AG09319 (cell line): ENCODE data around the gene TBC1D8.
A peak's percentile ranks its signal among the peaks of the same experiment; 100 is the strongest.

ENCODE experiments used
- DNase-seq: peaks from one replicate; pipeline ENCODE4 v3.0.0-alpha.2; 2010; ENCODE audit warnings: low read depth; ENCODE audit errors: extremely low read depth
- TF ChIP-seq, protein P1 (sequence below): IDR thresholded peaks from 2 replicates; pipeline ENCODE4 v1.5.1; 2011; ENCODE audit warnings: low read depth, mild to moderate bottlenecking, inconsistent platforms, low read length, moderate library complexity

The TBC1D8 gene

DNA sequence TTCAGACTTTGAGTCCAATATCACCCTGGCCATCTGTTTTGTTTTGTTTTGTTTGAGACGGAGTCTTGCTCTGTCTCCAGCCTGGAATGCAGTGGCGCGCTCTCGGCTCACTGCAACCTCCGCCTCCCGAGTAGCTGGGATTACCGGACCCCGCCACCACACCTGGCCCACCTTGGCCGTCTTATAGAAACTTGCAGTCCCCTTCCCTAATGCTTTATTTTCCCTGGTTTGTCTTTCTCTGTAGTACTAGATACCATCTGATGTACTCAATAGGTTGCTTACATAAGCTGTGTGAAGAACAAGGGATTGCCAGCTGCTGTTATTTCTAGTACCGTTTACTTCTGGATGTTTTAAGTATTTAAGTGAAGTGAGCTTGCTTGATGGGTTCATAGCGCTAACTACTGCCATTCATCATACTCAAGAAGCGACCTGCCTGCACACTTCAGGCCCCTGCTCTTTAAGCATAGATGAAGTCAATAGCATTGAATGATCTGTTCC, 147.9 kb downstream of the TBC1D8 start:
- TF ChIP-seq, protein P1, sequence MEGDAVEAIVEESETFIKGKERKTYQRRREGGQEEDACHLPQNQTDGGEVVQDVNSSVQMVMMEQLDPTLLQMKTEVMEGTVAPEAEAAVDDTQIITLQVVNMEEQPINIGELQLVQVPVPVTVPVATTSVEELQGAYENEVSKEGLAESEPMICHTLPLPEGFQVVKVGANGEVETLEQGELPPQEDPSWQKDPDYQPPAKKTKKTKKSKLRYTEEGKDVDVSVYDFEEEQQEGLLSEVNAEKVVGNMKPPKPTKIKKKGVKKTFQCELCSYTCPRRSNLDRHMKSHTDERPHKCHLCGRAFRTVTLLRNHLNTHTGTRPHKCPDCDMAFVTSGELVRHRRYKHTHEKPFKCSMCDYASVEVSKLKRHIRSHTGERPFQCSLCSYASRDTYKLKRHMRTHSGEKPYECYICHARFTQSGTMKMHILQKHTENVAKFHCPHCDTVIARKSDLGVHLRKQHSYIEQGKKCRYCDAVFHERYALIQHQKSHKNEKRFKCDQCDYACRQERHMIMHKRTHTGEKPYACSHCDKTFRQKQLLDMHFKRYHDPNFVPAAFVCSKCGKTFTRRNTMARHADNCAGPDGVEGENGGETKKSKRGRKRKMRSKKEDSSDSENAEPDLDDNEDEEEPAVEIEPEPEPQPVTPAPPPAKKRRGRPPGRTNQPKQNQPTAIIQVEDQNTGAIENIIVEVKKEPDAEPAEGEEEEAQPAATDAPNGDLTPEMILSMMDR = no peak
- DNase-seq = no peak

DNA sequence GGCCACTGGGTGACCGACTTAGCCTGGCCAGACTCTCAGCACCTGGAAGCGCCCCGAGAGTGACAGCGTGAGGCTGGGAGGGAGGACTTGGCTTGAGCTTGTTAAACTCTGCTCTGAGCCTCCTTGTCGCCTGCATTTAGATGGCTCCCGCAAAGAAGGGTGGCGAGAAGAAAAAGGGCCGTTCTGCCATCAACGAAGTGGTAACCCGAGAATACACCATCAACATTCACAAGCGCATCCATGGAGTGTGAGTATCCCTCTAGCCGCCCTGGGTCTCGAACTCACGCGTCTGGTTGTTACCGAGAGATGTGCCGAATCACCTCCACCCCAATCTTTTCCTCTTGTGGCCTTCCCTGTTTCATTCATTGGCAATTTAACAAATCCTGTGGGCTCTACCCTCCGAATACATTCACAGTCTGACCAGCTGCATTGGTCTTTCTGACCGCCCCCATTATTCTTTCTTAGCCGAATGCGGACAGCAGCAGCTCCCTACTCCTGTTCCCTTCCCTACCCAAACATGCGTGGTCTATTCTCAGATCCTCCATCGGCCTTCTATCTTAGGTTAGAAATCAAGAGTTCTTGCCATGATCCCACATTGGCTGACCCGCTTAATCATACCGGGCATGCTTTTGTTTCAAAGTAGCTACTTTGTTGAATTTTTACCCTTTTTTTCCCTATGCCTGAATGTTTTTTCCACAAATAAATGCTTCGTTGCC, 148.5 kb downstream of the TBC1D8 start:
- no peak for DNase-seq
- TF ChIP-seq, protein P1 = no peak

DNA sequence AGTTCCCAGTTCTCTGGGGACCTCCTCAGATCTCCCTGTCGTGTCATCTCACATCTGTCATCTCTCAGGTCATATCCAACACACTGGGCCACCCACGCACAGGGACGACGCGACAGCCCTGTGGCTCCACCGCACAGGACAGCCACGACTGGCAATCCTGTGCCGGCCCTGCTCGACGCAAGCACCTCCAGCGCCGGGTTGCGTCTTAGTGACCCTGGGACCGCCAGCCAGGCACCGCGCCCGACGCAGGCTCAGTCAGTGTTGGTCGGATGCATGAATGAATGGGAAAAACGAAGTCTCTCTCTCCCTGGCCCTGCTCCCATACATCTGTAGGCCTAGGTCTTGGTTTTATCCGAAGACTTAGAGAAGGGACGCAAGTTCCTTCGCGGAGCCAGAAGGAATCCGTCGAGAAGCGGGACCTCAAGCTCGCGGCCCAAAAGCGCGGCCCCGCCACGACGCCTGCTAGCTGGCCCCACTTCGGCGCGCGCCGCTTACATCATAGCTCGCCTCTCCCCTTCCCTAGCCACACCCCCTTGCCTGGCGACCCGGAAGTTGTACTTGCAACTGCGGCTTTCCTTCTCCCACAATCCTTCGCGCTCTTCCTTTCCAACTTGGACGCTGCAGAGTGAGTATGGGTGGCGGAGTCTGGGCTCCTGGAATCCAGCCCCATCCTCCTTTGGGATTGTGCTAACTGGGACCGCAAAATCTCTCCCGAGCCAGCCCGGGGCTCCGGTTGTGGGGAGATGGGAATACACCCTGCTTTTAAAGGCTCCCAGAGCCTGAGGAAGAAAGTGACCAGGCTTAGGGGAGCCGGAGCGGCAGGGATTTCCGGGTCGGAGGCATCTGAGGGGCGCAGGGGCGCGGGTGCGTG, 149.3 kb downstream of the TBC1D8 start, which contains the start of gene RPL31:
RPL31 (plus strand) TSS at position 599 of the 871 bp plus-strand sequence. CDS start 413 bp downstream, outside the sequence.
- peak; percentile 93 for DNase-seq
- TF ChIP-seq, protein P1 = no peak

DNA sequence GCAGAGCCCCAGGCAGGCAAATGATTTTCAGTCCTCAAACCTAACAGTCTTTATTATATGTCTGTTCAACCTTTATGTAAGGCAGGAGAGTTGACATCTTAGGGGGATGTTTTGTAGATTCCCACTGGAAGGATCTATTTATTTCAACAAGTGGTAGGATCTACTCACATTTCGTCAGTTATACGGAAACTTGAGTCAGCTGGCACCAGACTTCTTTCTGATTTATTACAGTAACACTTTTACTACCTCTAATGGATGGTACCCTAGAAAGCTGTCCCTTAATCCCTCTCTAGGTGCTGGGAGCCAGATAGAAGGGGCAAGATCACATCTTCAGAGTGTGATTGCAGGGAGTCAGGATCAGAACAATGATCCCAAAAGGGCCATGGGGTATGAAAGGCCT, 151.2 kb downstream of the TBC1D8 start:
- TF ChIP-seq, protein P1 = no peak
- no peak for DNase-seq

DNA sequence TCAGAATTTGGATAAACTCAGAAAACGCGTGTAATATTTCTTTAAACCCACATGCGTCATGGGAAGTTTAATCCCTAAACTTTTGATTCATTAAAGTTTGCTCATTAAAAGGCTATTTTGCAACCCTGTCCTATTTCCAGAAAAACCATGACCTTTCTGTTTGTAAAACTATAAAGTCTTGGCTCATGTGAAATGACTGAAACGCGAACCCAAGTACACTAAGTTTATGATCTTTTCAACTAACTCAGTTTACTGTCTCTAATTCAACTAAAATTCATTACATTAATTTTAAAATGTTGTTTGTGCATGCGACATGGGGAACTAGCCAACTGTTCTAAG, 153.0 kb downstream of the TBC1D8 start:
- TF ChIP-seq, protein P1 = no peak
- DNase-seq = no peak

DNA sequence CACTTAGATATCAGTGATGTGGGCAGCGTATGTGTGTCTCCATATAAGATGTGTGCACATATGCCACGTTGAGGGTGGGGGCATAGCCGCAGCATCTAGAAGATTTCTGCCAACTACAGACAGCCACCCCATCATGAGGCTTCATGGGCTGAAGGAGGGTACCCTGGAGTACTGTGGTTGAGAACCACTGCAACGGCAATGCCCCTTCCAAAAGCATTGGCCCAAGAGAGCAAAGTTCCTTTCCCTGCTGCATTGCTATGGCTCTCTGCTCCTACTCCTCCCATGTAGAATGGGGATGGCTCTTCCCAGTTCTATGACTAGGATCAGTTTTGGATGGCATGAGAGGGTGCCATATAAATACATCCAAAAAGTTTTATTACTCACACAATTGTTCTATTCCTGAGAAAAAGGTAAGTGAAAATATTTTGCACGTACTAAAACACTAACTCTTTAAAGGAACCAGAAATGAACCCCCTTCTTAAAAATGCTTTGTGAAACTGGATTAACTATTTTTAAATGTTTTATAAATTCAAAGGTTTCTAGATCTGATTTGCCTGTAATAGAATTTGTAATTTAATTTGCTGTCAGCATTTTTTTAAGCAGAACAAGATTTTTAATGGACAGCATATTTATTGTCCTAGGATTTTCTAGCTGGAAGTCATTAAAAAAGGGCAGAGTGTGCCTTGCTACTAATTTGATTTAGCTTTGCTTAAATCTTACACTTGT, 153.5 kb downstream of the TBC1D8 start:
- TF ChIP-seq, protein P1 = no peak

More for the DNA sequence above, 153.5 kb downstream of the TBC1D8 start:
- no peak for DNase-seq
